Measurements from ENCODE around the gene NT5DC3.

NT5DC3 gene

GRCh38 chr12:103793512-103794045, 47.5 kb downstream of the NT5DC3 start:
- H3K4me3 ChIP-seq (ENCODE audit: low read depth, low read length), result no peak overlapping the region
- DNase-seq (ENCODE audit: low read depth), result no peak

DNA sequence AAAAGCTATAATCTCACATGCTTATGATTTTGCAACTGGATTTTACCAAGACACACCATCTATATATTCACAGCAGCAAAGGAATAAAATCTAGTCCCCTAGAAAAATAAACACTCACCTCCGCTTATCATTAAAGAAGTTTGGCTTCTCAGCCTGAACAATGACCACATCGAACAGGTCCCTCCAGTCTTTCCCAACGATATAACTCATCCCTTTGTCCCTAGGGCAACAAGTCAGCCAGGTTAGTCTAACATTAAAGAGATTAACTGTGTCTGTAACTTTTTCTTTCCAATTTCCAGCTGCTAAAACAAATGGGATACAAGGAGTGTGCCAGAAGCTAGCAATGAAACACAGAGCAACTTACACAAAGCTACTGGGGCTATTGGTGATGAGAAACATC, 48.0 kb downstream of the NT5DC3 start:
- H3K4me3 ChIP-seq (ENCODE audit: low read depth, low read length), result no peak overlapping the region
- no peak for DNase-seq (ENCODE audit: low read depth)

- no peak overlapping the region for H3K4me3 ChIP-seq (ENCODE audit: low read depth, low read length)
- no peak for DNase-seq (ENCODE audit: low read depth)
These were observed 49.6 kb downstream of the NT5DC3 start for GRCh38 chr12:103791350-103791920.

GRCh38 chr12:103786201-103786600, 54.8 kb downstream of the NT5DC3 start:
- DNase-seq (ENCODE audit: low read depth), result no peak
- no peak overlapping the region for H3K4me3 ChIP-seq (ENCODE audit: low read depth, low read length)

GRCh38 chr12:103785243-103786031, 55.6 kb downstream of the NT5DC3 start:
- no peak for DNase-seq (ENCODE audit: low read depth)
- no peak overlapping the region for H3K4me3 ChIP-seq (ENCODE audit: low read depth, low read length)

- DNase-seq (ENCODE audit: low read depth), result no peak
- no peak overlapping the region for H3K4me3 ChIP-seq (ENCODE audit: low read depth, low read length)
These were observed 57.0 kb downstream of the NT5DC3 start for GRCh38 chr12:103783744-103784664.

DNA sequence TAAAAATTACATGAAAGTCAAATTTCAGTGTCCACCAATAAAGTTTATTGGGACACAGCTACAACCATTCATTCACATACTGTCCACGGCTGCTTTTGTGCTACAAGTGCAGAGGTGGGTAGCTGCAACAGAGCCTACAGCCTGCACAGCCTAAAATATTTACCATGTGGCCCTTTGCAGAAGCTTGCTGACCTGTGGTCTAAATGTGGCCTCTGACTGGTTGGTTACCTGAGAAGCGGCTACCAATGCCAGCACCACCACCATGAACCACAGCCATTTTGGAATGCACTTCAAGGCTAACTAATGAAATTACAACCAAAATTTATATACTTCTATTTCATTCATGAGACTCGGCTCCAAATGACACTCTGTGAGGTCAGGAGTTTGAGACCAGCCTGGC, 58.6 kb downstream of the NT5DC3 start:
- DNase-seq (ENCODE audit: low read depth), result no peak
- H3K4me3 ChIP-seq (ENCODE audit: low read depth, low read length), result no peak overlapping the region

- no peak for DNase-seq (ENCODE audit: low read depth)
These were observed 60.0 kb downstream of the NT5DC3 start for GRCh38 chr12:103780992-103781391.

DNA sequence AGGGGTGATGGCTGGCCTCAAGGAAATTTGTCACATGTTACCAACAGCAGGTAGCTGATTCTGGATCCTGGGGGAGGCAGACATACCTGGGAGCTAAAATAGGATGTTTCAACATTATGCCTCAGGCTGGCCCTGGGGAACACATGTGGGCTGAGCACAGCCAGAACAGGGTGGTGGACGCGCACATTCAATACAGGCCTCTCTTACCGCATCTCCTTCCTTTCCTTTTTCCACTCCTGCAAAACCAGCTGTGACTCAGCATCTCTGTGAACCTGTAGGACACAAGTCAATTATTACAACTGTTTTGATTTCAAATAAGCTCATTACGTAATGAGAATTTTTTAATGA, 61.0 kb downstream of the NT5DC3 start:
- H3K4me3 ChIP-seq (ENCODE audit: low read depth, low read length), result no peak overlapping the region
- DNase-seq (ENCODE audit: low read depth), result no peak

More at GRCh38 chr12:103780992-103781391, 60.0 kb downstream of the NT5DC3 start:
- H3K4me3 ChIP-seq (ENCODE audit: low read depth, low read length), result no peak overlapping the region

DNA sequence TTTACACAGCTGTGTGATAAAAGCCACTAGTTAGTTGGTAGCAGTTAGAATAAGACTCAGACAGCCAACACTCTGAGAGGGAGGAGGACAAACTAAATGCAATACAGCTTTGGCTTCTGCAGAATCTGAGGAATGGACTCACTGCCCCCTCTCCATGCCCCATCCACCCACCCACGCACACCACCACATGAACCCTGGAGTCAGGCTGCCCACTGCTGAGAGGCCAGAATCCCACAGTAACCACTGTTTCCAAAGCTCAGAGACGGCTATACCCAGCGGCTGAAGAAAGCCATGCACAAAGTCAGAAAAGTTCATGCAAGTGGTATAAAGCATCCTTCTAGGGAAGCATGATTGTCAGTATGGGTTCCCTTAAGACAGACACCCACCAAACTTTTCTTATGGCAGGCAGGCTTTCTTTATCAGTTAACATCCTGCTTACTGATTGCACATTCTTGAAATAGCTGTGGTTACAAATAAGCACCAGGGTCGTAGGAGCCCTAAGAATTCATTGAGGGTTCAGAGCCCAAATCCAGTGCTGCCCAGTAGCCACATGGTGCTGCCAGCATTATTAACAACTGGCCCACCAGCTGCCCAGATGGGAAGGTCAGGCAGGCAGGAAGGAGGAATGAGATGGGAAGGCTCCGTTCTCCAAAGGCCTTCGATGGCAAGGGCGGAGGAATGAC, 61.5 kb downstream of the NT5DC3 start:
- H3K4me3 ChIP-seq (ENCODE audit: low read depth, low read length), result no peak overlapping the region
- no peak for DNase-seq (ENCODE audit: low read depth)

GRCh38 chr12:103778781-103779180, 62.3 kb downstream of the NT5DC3 start:
- DNase-seq (ENCODE audit: low read depth), result no peak
- no peak overlapping the region for H3K4me3 ChIP-seq (ENCODE audit: low read depth, low read length)

DNA sequence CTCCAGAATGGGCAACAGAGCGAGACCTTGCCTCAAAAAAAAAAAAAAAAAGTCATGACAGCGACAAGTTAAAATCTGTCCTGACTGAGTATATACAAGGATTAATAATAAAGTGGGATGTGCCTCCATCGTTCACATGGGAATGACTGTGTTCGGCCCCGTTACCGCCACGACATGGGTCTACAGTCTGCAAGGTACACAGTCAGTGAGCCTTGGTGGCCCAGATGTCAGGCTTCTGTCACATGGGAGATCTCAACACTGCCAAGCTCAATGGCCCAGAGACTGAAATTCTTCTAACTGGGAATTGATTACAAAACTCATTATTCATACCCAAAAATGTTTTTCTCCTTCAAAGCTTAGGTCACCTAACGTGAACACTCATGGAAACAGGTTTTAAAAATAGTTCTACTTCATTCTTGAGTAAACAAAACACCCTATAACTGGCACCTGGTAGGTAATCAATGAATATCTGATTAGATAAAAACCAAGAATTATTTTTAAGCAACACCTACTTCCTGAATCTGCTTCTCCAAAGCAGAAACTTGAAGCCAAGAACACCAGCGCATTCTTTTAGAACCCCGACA, 66.0 kb downstream of the NT5DC3 start:
- no peak overlapping the region for H3K4me3 ChIP-seq (ENCODE audit: low read depth, low read length)
- no peak for DNase-seq (ENCODE audit: low read depth)

DNA sequence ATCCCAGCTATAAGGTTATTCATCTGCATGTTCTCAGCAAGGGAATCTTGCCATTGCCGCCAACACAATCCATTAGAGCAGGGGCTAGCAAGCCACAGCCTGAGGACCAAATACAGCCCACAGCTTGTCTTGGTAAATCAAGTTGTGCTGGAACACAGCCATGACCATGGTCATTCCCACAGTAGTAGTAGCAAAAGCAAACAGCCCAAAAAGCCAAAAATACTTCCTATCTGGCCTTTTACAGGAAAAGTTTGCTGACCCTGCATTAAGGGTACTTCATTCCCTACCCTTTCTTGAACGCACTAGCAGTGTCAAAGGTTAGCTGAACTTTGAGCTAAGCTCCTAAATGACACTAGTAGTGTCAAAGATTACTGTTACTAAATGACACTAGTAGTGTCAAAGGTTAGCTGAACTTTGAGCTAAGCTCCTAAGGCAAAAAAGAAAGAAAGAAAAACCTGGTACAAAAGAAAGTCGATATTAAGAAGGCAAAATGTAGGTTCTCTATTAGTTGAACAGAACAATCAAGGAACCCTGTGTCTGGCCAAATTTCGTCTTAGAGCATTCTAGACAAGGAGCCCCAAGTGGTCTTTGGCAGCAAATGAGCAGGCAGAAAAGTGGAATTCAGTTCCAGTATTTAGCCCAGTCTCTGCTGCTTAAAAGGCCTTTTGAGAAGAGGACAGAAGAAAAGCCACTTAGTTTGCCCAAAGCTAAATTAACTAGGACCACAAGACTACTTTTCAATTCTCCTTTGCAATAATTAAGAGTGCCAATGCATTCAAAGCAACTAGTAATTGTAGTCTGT, 67.7 kb downstream of the NT5DC3 start:
- DNase-seq (ENCODE audit: low read depth), result no peak

GRCh38 chr12:103772367-103773108, 68.5 kb downstream of the NT5DC3 start:
- H3K4me3 ChIP-seq (ENCODE audit: low read depth, low read length), result no peak overlapping the region
- no peak for DNase-seq (ENCODE audit: low read depth)

More for the DNA sequence above, 67.7 kb downstream of the NT5DC3 start:
- no peak overlapping the region for H3K4me3 ChIP-seq (ENCODE audit: low read depth, low read length)

- DNase-seq (ENCODE audit: low read depth), result no peak
- no peak overlapping the region for H3K4me3 ChIP-seq (ENCODE audit: low read depth, low read length)
These were observed 69.6 kb downstream of the NT5DC3 start for GRCh38 chr12:103771466-103771865.

GRCh38 chr12:103769240-103769945, 71.6 kb downstream of the NT5DC3 start:
- H3K4me3 ChIP-seq (ENCODE audit: low read depth, low read length), result no peak overlapping the region
- DNase-seq (ENCODE audit: low read depth), result no peak

DNA sequence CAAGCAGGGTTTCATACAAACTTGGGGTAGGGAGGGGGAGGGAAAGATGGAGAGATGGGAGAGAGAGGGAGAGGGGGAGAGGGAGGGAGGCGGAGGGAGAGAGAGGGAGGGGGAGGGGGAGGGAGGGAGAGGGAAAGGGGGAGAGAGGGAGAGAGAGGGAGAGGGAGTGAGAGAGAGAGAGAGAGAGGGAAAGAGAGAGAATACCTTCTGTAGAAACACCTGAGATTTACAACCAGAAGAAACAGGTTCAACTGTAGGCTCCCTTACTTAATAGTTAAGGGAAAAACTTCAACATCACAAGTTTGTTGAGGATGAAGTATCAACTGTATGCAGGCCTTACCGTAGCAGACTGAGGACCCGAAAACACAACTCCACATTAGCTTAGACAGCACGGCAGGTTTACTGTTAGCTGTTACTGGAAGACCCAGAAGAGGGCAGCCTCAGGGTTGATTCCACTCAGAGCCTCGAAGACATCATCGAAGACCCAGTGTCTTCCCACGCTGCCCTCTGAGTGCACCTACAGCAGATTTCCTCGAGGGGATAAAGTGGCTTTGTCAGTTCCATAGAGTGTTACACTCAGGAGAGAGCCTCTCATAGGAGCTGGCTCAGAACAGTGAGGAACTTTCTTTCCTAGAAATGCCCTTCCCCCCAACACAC, 72.4 kb downstream of the NT5DC3 start:
- no peak for DNase-seq (ENCODE audit: low read depth)

More for the DNA sequence above, 72.4 kb downstream of the NT5DC3 start:
- H3K4me3 ChIP-seq (ENCODE audit: low read depth, low read length), result no peak overlapping the region

All from skeletal muscle cell (primary cell).